ENCODE measurements around the gene S100P.

- TF ChIP-seq CHD2 (IDR thresholded peaks at IDR 0.05; ENCODE audit: low read length, partially characterized antibody) (no peak), ZFP36 (IDR thresholded peaks at IDR 0.05; ENCODE audit: borderline replicate concordance, partially characterized antibody) (no peak), CEBPB (IDR thresholded peaks at IDR 0.05) (no peak), EP300 (IDR thresholded peaks at IDR 0.05) (no peak), HMGXB4 (CRISPR knock-in tag; IDR thresholded peaks at IDR 0.05; ENCODE audit: borderline replicate concordance) (no peak), BHLHE40 (IDR thresholded peaks at IDR 0.05; ENCODE audit: low read depth, low read length) (no peak), EHMT2 (IDR thresholded peaks at IDR 0.05; ENCODE audit: low read depth) (no peak), KDM1A (IDR thresholded peaks at IDR 0.05; ENCODE audit: low read depth) (no peak), RCOR1 (IDR thresholded peaks at IDR 0.05; ENCODE audit: low read depth, low read length) (no peak), POLR2A (IDR thresholded peaks at IDR 0.05; ENCODE audit: low read length) (no peak)
- TF ChIP-seq, protein P1, sequence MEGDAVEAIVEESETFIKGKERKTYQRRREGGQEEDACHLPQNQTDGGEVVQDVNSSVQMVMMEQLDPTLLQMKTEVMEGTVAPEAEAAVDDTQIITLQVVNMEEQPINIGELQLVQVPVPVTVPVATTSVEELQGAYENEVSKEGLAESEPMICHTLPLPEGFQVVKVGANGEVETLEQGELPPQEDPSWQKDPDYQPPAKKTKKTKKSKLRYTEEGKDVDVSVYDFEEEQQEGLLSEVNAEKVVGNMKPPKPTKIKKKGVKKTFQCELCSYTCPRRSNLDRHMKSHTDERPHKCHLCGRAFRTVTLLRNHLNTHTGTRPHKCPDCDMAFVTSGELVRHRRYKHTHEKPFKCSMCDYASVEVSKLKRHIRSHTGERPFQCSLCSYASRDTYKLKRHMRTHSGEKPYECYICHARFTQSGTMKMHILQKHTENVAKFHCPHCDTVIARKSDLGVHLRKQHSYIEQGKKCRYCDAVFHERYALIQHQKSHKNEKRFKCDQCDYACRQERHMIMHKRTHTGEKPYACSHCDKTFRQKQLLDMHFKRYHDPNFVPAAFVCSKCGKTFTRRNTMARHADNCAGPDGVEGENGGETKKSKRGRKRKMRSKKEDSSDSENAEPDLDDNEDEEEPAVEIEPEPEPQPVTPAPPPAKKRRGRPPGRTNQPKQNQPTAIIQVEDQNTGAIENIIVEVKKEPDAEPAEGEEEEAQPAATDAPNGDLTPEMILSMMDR (IDR thresholded peaks at IDR 0.05): no peak
- TF ChIP-seq, protein P2, sequence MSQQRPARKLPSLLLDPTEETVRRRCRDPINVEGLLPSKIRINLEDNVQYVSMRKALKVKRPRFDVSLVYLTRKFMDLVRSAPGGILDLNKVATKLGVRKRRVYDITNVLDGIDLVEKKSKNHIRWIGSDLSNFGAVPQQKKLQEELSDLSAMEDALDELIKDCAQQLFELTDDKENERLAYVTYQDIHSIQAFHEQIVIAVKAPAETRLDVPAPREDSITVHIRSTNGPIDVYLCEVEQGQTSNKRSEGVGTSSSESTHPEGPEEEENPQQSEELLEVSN (IDR thresholded peaks at IDR 0.05; ENCODE audit: borderline replicate concordance, low read depth): no peak
- TF ChIP-seq, protein P3, sequence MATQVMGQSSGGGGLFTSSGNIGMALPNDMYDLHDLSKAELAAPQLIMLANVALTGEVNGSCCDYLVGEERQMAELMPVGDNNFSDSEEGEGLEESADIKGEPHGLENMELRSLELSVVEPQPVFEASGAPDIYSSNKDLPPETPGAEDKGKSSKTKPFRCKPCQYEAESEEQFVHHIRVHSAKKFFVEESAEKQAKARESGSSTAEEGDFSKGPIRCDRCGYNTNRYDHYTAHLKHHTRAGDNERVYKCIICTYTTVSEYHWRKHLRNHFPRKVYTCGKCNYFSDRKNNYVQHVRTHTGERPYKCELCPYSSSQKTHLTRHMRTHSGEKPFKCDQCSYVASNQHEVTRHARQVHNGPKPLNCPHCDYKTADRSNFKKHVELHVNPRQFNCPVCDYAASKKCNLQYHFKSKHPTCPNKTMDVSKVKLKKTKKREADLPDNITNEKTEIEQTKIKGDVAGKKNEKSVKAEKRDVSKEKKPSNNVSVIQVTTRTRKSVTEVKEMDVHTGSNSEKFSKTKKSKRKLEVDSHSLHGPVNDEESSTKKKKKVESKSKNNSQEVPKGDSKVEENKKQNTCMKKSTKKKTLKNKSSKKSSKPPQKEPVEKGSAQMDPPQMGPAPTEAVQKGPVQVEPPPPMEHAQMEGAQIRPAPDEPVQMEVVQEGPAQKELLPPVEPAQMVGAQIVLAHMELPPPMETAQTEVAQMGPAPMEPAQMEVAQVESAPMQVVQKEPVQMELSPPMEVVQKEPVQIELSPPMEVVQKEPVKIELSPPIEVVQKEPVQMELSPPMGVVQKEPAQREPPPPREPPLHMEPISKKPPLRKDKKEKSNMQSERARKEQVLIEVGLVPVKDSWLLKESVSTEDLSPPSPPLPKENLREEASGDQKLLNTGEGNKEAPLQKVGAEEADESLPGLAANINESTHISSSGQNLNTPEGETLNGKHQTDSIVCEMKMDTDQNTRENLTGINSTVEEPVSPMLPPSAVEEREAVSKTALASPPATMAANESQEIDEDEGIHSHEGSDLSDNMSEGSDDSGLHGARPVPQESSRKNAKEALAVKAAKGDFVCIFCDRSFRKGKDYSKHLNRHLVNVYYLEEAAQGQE (IDR thresholded peaks at IDR 0.05): no peak
Measured at GRCh38 chr4:6684656-6685055, 9.0 kb upstream of the S100P start.

Data from A549 (cell line).